Fibroblast of peridontal ligament (primary cell): ENCODE results near the gene KRT71.
A peak's percentile ranks its signal among the peaks of the same experiment; 100 is the strongest.
"Not testable (repeated sequence)": the region's sequence is repeated elsewhere in the genome, so short reads cannot be mapped to it uniquely, and the experiment has no call there.

Experiments used
- DNase-seq: peaks from one replicate; pipeline ENCODE4 v3.0.0-alpha.2; 2010; ENCODE audit errors: extremely low read depth

Gene KRT71

GRCh38 chr12:52521568-52522266 lies 31.2 kb downstream of the KRT71 start:
- no peak for DNase-seq

- DNase-seq = no peak
These were observed 31.8 kb downstream of the KRT71 start for GRCh38 chr12:52521175-52521567.

GRCh38 chr12:52519826-52520662 lies 32.9 kb downstream of the KRT71 start, which contains the start of gene KRT5:
KRT5 (minus strand) TSS chr12:52520394; CDS start chr12:52520296, 98 bp downstream.
- no peak for DNase-seq

GRCh38 chr12:52519387-52519703 lies 33.6 kb downstream of the KRT71 start:
- no peak for DNase-seq

- DNase-seq = no peak
These were observed 34.2 kb downstream of the KRT71 start for GRCh38 chr12:52518574-52519386.

GRCh38 chr12:52517888-52518287 lies 35.1 kb downstream of the KRT71 start:
- DNase-seq = no peak

- no peak for DNase-seq
These were observed 35.7 kb downstream of the KRT71 start for GRCh38 chr12:52517005-52517835.

GRCh38 chr12:52515927-52516831 lies 36.8 kb downstream of the KRT71 start:
- no peak for DNase-seq

GRCh38 chr12:52515319-52515646 lies 37.7 kb downstream of the KRT71 start:
- DNase-seq = no peak

GRCh38 chr12:52514471-52515318 lies 38.2 kb downstream of the KRT71 start:
- no peak for DNase-seq

GRCh38 chr12:52513736-52514135 lies 39.2 kb downstream of the KRT71 start:
- no peak for DNase-seq

GRCh38 chr12:52508211-52508610 lies 44.7 kb downstream of the KRT71 start:
- no peak for DNase-seq

GRCh38 chr12:52506858-52507715 lies 45.9 kb downstream of the KRT71 start:
- DNase-seq = peak; percentile 64

- DNase-seq = no peak
These were observed 50.1 kb downstream of the KRT71 start for GRCh38 chr12:52502877-52503276.

GRCh38 chr12:52501490-52501889 lies 51.5 kb downstream of the KRT71 start:
- DNase-seq = no peak

- DNase-seq = not testable (repeated sequence)
These were observed 52.4 kb downstream of the KRT71 start for GRCh38 chr12:52500574-52500973.

GRCh38 chr12:52499806-52500560 lies 53.0 kb downstream of the KRT71 start:
- DNase-seq = no peak

GRCh38 chr12:52498946-52499345 lies 54.0 kb downstream of the KRT71 start:
- no peak for DNase-seq
